NCI-H2029 (cell line): ENCODE data around the gene EFL1.
A peak's percentile ranks its signal among the peaks of the same experiment; 100 is the strongest.

Source experiments
- DNase-seq: peaks from one replicate; lab custom pipeline; 2025; lab: John Stamatoyannopoulos, UW

Gene EFL1

GRCh38 chr15:82159922-82160321 is 102.6 kb downstream of the EFL1 start:
- no peak for DNase-seq

GRCh38 chr15:82158811-82159210 is 103.7 kb downstream of the EFL1 start:
- DNase-seq, result no peak

GRCh38 chr15:82150645-82151044 is 111.9 kb downstream of the EFL1 start:
- no peak for DNase-seq

GRCh38 chr15:82146990-82147461 is 115.5 kb downstream of the EFL1 start:
- no peak for DNase-seq

GRCh38 chr15:82146576-82146975 is 116.0 kb downstream of the EFL1 start:
- no peak for DNase-seq

DNA sequence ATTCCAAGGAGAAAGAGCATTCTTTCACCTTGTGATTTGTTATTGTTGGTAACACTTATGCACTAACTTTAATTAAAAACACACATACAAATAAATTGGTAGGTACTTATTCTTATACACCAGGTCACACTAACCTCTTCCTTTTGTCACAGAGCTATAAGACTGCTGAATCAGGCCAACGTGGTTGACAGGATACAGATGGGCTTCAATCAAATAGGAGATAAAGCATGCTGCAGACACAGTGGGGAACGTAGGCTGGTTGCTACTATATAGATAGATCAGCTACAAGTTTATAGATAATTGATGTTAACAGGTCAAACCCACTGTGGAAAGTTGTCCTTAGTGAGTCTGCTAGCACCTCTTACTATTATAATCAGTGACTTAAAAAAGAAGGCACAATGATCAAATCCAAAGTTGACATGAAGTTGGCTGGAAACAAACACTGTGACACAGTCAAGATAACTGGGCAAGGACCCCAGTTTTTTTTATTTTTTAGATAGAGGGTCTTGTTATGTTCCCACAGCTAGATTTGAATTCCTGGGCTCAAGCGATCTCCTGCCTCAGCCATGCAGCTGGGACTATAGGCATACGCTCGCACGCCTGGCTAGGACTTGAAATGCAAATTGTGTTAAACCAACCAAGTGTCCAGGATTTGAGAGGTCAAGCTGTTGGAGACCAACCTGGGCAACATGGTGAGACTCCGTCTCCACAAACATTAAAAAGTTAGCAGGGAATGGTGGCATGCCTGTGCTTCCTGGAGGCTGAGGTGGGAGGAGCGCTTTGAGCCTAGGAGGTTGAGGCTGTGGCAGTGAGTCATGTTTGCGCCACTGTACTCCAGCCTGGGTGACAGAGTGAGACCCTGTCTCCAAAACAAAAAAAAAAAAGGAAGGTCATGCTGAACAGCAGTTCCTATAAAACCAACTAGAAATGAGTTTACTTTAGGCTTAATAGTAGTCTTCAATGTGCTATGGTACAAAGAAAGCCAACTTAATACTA is 118.8 kb downstream of the EFL1 start:
- DNase-seq, result no peak

DNA sequence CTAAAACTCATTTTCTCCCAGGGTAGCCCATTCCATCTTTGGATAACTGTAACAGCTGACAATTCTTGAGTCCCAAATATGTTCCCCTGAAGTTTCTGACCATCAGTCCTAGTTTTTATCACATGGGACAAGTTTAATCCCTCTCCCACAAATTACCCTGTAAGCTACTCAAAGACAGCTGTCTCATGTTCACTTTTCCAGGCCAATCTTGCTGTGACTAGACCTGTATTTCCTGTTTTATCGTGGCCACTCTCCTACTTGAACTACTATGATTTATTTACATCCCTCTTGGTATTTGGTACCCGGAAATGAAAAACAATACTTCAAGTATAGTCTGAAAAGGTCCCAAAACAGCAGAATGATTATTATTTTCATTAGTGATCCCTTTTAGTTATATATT is 121.6 kb downstream of the EFL1 start:
- DNase-seq, result peak; percentile 19

DNA sequence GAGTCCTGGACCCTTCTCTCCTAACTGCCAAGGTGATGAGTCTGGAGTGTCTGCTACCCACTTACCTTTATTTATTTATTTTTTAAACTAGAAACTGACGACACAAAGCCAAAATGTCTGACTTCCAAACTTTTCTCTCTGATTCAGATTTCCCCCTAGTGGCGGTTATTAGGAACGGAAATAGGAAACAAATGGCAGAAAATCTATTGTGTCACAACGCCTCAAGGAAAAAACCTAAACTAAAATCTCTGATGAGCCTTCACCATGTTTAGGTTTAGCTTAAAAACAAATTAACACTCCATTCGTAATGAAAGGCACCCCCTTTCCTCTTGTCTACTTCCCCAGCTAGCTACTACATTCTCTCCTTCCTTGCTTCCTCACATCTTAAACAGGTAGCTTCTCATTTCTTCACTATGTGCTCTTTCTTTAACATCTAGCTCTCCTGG is 122.7 kb downstream of the EFL1 start:
- no peak for DNase-seq

DNA sequence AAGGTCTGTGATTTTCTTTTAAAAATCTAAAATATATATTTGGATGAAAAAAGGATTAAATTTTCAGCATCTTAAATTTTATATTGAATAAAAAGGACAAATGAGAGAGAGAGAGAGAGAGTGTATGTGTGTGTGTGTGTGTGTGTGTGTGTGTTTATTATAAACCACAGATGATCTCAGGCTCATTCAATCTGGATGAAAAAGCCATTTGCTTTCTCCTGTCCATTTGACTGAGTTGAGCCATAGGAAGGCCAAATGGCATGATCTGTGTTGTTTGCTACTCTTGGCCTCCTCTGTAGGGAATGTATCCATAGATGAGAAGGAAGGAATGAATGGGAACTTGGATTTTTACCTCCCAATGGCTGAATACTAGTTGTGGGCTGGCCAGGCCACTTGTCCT is 124.2 kb downstream of the EFL1 start:
- DNase-seq, result no peak

GRCh38 chr15:82137261-82137660 is 125.3 kb downstream of the EFL1 start:
- no peak for DNase-seq

DNA sequence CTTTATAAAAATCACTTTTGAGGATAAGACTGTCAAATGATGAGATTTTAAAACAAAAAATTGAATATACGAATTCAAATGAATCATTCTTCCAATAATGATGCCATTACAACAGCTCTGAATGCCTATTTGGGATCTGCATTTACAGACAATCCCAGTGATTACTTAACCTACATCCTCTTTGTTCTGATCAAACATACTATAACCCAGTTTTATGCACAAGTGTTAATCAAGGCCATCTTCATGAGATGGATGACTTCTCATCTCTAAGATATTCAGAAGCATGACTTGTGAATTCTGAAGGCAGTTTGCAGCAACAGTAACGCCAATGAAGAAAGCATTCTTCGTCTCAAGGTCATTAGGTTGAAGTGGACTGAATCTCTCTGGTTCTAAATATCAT is 126.4 kb downstream of the EFL1 start:
- DNase-seq, result no peak

DNA sequence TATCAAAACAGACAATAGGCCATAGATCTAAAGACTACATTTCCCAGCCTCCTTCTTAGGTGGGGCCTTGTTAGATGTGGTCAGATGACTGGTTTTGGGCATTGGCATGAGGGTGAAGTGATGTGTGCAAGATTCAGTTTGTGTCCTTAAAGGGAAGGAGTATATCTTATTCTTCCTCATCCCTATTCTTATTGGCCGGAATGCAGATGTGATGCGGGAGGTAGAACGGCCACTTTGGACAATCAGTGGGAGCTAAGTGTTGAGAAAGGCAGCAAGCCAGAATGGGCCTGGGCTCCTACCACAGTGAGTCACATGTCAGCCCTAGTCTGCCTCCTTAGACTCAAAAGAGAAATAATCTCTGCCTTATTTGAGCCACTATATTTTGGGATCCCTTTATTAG is 126.9 kb downstream of the EFL1 start:
- no peak for DNase-seq

DNA sequence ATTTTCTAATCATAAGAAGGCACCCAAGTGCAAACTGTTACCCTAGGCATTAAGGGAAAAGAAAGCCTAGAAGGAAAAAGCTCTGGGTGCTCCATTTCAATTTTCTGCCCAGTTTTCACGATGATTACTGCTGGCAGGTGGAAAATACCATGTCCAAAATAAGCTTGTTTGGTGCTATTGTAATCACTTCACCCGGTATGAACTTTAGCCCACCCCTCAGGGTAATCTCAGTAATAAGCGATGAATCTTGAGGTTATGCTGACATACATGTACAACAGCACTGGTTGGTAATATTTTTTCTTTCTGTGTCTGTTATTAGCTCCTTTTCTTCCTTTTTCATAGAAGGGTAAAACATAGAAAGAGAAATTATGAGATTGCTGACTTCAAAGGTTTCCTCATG is 128.1 kb downstream of the EFL1 start:
- DNase-seq, result no peak

GRCh38 chr15:82133251-82133650 is 129.3 kb downstream of the EFL1 start:
- peak; percentile 10 for DNase-seq

- no peak for DNase-seq
Observed at GRCh38 chr15:82132742-82133141, 129.8 kb downstream of the EFL1 start.

GRCh38 chr15:82132096-82132495 is 130.4 kb downstream of the EFL1 start:
- DNase-seq, result no peak

GRCh38 chr15:82130248-82130647 is 132.3 kb downstream of the EFL1 start:
- no peak for DNase-seq

DNA sequence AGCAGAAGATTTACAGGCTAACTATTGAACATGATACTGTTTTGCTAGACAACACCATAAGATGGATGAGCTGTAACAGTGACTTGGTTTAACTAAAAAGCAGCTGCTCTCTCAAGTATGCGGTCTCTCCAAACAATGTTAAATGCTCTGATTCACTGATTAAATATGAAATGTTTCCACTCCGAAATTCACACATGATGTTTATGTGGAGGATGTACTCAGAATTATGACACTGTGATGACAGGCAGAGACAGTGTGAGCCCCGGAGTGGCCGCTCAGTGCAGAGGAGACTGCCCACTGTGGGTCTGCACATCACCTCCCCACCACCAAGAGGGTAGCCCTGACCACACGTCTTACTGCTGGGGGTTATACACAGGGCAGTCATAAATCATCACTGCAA is 132.8 kb downstream of the EFL1 start:
- DNase-seq, result no peak

GRCh38 chr15:82129149-82129692 is 133.3 kb downstream of the EFL1 start:
- DNase-seq, result no peak

DNA sequence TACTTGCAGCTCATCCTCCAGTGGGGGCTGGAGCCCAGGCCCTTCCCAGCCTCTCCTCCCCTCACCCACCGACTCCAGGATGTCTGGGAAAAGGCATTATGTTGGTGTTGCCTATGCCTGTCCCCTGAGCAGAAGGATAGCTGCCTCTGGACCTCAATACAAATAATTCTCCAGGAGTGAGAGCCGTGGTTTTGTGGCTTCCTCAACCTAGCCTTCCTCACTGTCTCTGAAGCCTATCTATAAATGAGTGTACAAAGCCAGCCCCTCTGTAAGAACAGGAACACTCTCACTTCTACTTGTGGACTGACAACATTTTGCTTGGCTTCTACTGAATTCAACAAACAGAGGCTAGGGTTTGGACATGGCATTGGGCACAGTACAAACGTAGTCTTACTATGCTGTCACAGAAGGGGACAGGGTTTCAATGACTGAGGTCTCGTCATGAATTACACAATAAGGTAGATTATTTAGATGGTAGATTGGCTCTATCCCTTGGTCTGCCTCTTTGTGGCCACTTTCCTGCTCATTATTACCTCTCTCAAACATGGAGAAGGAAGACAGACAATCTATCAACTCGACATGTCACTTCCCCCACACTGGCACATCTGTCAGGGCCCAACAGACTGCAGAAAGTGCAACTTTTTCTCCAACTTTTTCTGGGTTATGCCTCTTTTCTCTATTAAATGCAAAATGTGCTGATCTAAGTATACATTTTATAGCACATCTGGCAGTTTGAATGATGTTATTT is 134.0 kb downstream of the EFL1 start:
- no peak for DNase-seq

DNA sequence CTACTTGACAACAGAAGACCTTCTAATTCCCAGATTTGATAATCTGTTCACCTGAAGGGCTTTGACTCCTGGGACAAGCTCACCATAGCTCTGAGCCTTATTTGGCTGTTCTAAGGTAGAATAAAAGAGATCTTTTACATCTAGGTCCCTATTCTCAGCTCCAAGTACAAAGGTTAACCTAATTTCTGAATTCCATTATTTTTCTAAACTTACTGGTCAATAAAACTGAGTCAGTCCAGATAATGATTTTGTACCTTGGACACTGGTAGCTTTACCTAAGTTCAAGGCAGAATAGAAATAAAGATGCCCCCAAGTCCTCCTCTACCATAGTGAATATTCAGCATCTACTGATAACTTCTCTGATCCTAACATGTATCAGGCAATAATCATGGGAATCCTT is 135.0 kb downstream of the EFL1 start:
- no peak for DNase-seq

DNA sequence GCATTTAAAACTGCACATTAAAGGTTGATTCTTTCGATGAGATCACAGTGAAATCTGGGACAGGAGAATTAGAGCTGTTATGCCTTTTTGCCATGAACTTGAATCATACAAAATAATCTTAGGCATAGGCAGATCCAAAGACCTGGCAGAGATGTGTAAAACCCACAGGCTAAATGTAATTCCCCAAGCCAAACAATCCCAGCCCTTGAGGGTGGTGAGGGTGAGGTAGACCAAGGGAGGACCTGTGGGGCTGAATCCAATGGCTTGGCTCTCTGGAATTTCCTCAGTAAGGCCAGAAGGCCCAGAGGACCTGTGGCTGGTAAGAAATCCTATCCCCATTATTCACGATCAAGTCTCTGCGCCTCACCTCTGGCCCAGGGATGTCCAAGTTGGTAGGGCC is 136.2 kb downstream of the EFL1 start:
- DNase-seq, result no peak
